Epidermal melanocyte (primary cell): Measurements from ENCODE around the gene DYSF.

Experiments used
- DNase-seq: peaks from one replicate; pipeline ENCODE4 v3.0.0; 2011; ENCODE audit warnings: low spot score; ENCODE audit not compliant: insufficient read length

The DYSF gene

DNA sequence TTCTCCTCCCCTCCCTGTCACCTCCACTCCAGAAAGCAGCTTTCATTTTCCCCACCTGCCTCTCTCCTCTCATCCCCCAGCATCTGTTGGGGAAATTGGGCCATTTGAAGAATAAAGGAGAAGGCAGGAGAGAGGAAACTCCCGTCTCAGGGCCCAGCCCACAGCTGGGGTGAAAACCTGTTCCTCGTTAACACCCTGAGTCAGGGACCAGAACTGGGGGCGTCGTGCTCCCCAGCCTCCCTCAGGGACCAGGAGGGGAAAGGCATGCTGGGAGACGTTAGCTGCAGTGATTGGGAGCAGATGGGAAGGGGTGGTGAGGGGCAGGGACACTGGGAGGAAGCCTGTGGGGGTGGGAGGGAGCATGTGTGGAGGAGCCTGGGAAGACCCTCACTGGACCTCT lies 251.3 kb downstream of the DYSF start:
- no peak for DNase-seq

- DNase-seq = no peak
These were observed 252.0 kb downstream of the DYSF start for GRCh38 chr2:71705171-71705960.

- no peak for DNase-seq
These were observed 252.8 kb downstream of the DYSF start for GRCh38 chr2:71706121-71706520.

GRCh38 chr2:71706836-71707235 lies 253.5 kb downstream of the DYSF start:
- no peak for DNase-seq

DNA sequence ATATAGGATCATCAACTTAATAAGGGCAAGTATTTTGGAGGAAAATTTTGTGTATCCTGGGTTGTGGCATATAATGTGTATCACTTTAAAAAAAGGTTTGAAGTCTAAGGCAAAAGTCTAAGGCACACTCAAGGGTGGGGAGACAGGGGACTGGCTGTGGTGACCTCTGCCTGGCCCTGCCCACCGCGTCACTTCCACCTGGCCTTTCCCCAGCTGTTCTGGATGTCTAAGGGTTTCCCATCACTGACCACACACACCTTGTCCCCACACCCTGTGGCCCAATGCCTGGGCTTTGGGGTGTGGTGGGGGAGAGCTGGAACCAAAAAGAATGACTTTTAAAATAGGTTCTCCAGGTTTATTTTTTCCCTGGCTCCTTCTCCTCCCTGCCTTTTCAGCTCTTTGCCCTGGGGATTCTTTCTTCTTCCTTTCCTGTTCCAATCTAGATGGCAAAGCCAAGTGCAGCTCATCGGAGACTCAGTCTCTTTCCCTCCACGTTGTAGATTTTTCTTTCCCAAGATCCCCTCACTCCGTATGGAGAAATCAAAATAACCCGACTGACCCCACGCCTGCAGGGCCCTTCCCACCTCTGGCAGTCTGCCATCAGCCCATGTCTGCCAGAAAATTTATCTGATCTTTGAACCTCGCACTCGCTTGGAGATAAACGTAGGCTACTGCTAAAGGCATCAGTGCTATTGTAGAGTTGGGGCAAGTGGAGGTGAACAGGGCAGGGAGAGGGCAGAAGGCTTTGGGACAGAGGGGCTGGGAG lies 257.2 kb downstream of the DYSF start:
- no peak for DNase-seq

- no peak for DNase-seq
These were observed 257.9 kb downstream of the DYSF start for GRCh38 chr2:71711133-71711855.

DNA sequence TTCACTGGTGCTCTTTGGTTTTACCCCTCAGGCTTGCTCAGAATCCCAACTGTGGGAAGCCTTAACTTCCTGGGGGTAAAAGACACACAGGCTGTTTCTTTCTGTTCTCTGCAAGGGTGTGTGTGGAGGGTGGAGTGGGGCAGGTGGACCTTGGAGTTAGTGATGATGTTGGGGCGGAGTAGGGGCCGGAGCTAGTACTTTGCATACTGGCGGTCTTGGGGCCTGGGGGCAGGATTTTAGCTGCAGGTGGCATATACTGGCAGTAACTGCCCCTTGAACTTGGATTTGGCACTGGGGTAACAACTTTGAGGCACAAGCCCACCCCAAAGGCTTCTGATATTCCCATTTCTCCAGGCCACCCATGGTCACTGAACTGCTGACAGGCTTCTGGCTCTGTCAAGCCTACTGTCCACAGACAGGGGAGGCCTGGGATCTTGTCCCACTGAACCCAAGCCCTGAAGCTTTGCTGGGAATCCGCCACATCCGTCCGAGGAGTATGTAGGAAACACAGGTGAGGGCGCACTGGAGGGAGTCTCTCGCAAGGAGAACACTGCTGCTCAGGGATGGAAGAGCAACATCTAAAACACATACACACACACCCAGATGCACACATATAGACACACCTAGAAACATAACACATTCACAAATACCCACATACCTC lies 258.9 kb downstream of the DYSF start:
- DNase-seq = no peak

DNA sequence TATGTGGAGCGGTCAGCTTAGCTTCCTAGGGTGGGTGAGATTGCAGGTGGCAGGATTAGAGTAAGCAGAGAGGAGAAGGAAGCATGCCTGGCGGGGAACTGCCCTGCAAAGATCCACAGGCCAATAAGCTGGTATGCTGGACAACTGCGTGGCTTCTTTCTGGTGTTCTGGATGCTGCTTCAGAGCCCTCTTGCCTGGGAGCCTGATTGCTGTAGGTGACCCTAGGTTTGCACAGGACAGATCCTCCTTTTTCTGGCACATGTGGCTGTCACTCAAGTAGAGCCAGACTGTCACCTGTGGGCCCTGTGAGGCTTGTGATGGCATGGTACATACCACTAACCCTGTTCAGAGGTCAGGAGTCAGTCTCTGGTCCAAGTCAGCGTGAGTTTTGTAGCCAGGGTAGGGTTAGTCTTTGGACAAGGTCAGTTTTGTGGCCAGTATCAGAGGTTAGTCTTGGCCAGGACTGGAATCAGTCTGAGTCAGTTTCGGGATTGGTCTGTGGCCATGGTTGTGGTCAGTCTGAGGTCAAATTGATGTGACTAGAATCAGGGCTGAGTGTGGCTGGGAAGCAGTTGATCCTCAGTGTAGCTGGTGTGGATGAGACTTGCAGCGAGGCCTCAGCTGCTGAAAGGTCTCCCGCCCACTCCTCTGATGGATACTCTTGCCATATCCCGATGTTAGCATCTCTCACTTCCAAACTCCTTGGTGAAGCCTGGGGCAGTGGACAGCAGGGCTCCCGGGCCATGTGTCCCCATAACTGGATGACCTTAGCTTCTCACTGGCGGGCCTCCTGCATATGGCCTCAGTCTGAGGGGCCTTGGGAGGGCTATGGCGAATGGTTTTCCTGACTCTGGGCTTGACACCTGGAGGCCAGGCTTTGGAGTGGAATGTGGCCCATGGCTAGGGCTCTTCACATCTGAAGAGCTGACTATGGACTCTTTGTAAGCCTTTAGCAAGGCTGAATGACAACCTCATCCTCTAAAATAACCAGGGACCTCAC lies 260.5 kb downstream of the DYSF start:
- DNase-seq = no peak

- DNase-seq = no peak
These were observed 261.4 kb downstream of the DYSF start for GRCh38 chr2:71714601-71715240.

GRCh38 chr2:71715241-71715750 lies 261.9 kb downstream of the DYSF start:
- no peak for DNase-seq

DNA sequence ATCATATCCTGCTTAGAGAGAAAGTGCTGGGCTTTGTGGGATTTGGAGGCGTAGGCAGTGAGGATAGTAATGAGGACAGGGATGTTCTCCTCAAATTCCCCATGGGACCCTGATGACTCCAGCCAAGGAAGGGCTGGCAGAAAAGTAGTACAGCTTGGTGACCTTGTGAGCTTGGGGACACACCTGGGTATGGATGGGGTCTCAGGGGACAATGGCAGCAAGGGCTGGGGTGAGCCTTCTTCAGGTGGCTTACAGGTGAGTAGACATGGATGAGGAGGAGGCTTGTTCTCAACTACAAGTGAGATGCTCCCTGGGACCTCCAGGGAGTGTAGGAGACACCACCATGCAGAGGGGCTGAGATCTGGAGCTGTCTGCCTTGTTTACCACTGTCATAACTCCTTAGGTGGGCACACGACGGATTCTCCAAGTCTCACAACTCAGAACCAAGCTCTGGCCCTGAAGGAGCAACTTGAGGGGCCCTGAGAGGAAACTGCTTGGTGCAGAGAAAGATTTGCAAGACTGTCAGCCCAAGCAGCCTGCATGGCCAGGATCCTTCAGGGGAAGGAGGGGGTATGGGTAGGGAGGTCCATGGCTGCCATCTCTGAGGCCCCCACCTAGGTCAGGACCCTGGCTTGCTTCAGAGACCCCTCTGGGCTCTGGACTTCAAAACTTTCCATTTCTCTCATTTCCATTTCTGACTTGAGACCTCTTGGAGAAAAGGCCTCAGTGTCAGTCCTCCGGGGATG lies 262.8 kb downstream of the DYSF start:
- DNase-seq = no peak

DNA sequence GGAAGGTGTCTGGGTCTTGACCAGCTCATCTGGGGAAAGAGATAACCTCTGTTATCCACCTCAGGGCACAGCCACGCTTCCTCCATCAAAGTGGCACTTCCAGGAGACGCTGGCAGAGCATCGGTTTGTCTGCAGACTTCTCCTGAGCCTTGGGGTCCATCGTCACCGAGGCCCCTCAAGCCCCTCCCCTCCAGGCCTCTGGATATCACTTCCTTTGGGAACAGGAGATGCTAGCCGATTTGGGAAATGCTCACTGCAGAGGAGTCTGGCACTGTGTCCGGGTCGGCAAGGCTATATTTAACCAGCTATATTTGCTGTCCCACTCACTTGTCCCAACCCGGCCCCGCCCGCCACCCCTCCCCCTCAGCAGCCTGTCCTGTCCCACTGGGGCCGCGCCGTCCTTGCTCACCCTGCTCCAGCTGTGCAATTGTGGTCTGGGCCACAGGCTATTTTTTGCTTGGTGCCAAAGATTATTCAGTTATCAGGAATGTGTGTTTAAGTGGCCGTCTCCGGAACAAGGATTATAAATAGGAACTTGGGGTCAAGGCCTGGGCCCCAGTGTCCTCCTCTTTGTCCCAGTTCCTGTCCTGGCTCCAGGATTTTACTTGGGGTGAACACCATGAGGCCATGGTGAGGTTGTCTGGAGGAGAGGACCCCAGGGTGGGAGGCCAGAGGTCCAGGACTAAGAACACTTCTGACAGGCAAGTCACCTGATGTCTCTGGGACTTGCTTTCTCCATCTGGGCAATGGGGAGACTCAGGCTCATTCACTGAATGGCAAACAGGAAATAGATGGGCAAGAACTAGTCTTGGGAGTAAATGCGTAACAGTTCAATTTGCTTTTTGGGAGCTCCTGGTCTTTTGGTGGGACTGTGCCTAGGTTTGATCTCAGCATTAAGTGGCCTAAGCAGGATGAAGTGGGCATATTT lies 263.6 kb downstream of the DYSF start:
- DNase-seq = peak; percentile 47

DNA sequence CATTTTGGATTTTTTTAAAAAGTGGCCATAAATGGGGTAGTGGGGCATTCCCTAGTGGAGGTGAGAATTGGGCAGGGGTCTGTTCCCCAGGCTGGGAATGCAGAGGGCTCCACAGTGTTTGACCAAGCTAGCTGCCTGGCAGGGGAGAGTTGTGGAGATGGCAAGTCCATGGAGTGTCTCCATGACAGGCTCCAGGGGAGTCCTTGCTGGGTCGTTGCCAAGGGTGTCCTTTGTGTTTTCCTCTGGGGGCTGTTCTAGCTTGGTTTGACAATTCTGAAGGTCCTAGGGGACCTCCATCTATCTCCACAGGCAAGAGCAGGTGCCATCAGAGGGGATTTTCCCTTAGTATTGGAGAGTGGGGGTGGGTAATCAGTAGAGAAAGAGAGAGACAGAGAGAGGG lies 265.3 kb downstream of the DYSF start:
- DNase-seq = no peak

DNA sequence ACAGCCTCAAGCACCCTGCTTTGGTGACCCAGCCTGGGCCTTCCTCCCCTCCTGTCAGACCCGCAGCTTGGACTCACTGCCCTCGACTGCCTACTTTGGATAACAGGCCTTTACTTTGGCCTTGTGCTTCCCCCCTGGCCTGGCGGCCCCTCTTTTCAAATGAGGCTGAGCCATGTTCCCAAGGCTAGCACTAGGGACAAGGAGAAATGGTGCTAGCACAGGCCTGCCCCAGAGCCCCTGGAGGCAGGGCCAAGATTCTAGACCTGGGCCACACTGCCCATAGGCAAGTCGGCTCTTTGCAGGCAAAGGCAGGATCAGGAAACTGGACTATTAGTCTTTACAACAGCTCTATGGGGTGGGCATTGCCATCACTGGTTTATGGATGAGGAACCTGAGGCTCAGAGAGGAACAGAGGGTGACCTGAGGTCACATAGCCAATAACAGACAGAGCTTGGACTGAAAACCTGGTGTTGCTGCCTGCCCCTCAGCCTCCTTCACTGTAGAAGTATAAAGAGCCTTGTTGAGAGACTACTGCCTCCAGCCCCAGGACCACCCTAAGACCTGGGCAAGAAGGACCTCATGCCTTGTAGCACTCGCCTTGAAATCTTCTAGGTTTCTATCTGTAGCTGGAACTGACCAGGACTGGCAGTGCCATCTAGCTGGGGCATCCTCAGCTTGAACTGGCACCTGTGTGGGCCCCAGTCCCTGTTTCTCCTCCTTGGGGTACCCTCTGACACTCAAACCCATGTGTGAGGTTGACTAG lies 266.3 kb downstream of the DYSF start:
- no peak for DNase-seq

GRCh38 chr2:71720283-71720560 lies 266.9 kb downstream of the DYSF start:
- no peak for DNase-seq

- no peak for DNase-seq
These were observed 267.4 kb downstream of the DYSF start for GRCh38 chr2:71720596-71721361.

DNA sequence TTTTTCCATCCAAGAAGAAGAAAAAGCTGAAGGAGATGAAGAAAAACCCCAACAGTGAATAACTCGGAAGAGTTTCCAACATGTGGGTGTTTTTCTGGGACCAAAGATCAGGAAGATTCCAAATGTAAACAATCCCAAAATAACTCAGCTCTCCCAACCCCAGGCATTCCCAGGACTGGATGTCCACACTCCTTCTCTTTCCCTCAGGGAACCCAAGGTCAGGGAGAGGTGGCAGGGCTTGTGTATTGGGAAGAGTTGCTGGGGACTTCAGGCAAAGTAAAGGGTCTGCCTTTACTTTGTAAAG lies 268.0 kb downstream of the DYSF start:
- no peak for DNase-seq
